HL-60 (cell line): ENCODE data around the gene GAB4.

Experiments used
- CTCF ChIP-seq: IDR thresholded peaks from one replicate; pipeline ENCODE4 v1.5.1; 2011; ENCODE audit warnings: low read length, control low read depth, inconsistent platforms; ENCODE audit not compliant: insufficient read depth
- POLR2AphosphoS5 ChIP-seq: IDR thresholded peaks from 2 replicates; pipeline ENCODE4 v1.6.1; 2012; ENCODE audit warnings: low read depth

- TF ChIP-seq POLR2AphosphoS5: no peak
- no peak for TF ChIP-seq CTCF
These were observed 37.6 kb downstream of the GAB4 start for GRCh38 chr22:16970446-16970845.
